DOHH2 (cell line): ENCODE results near the gene C1orf159.
"Not testable (repeated sequence)": the region's sequence is repeated elsewhere in the genome, so short reads cannot be mapped to it uniquely, and the experiment has no call there.

Source experiments
- H3F3A ChIP-seq: fragments of 200-600 bp; sonication (generic), shearing (Covaris generic); 2 replicates; pipeline ENCODE4 v1.6.0; 2016; ENCODE audit warnings: antibody characterized with exemption, mild to moderate bottlenecking; ENCODE audit not compliant: control insufficient read depth, insufficient read depth
- H3K27ac ChIP-seq: fragments of 200-600 bp; sonication (generic); 2 replicates; pipeline ENCODE4 v1.5.1; 2014; ENCODE audit warnings: low read depth, mild to moderate bottlenecking, low read length, moderate library complexity
- H3K27me3 ChIP-seq: fragments of 200-600 bp; sonication (generic); 2 replicates; pipeline ENCODE4 v1.6.1; 2014; ENCODE audit warnings: mild to moderate bottlenecking, low read length, mixed read lengths; ENCODE audit not compliant: control insufficient read depth
- H3K36me3 ChIP-seq: fragments of 200-600 bp; sonication (generic); 2 replicates; pipeline ENCODE4 v1.6.1; 2014; ENCODE audit warnings: mild to moderate bottlenecking, low read length, moderate library complexity, mixed read lengths; ENCODE audit not compliant: control insufficient read depth
- H3K4me1 ChIP-seq: fragments of 200-600 bp; sonication (generic); 2 replicates; pipeline ENCODE4 v1.6.1; 2014; ENCODE audit warnings: mild to moderate bottlenecking, low read length, mixed read lengths; ENCODE audit not compliant: control insufficient read depth
- H3K4me2 ChIP-seq: fragments of 200-600 bp; sonication (generic); 2 replicates; pipeline ENCODE4 v1.6.0; 2014; ENCODE audit warnings: mild to moderate bottlenecking, low read length, moderate library complexity
- H3K4me3 ChIP-seq: fragments of 200-600 bp; sonication (generic); 2 replicates; pipeline ENCODE4 v1.5.1; 2014; ENCODE audit warnings: mild to moderate bottlenecking, low read length, mixed read lengths
- H3K79me2 ChIP-seq: fragments of 200-600 bp; sonication (generic); 2 replicates; pipeline ENCODE4 v1.6.1; 2014; ENCODE audit warnings: mild to moderate bottlenecking, low read length, mixed read lengths; ENCODE audit not compliant: control insufficient read depth
- H3K9me2 ChIP-seq: fragments of 200-600 bp; sonication (generic); replicated peaks from 2 replicates; pipeline ENCODE4 v1.6.1; 2014; ENCODE audit warnings: mild to moderate bottlenecking, low read length, mixed read lengths; ENCODE audit not compliant: control insufficient read depth
- H3K9me3 ChIP-seq: fragments of 200-600 bp; sonication (generic); 2 replicates; pipeline ENCODE4 v1.6.1; 2014; ENCODE audit warnings: antibody characterized with exemption, low read length, mixed read lengths; ENCODE audit not compliant: control insufficient read depth, insufficient read depth
- H4K20me1 ChIP-seq: fragments of 200-600 bp; sonication (generic); 2 replicates; pipeline ENCODE4 v1.6.0; 2014; ENCODE audit warnings: low read depth, mild to moderate bottlenecking, antibody characterized with exemption, low read length, moderate library complexity; ENCODE audit not compliant: control insufficient read depth, insufficient read depth
- CTCF ChIP-seq: fragments of 200-600 bp; sonication (generic); IDR thresholded peaks from one replicate; pipeline ENCODE4 v1.5.1; 2014; ENCODE audit warnings: antibody characterized with exemption, mild to moderate bottlenecking, low read depth, low read length; ENCODE audit not compliant: poor library complexity, severe bottlenecking
- EZH2phosphoT487 ChIP-seq: fragments of 200-600 bp; sonication (generic); IDR thresholded peaks from 2 replicates; pipeline ENCODE4 v1.6.1; 2017; ENCODE audit warnings: borderline replicate concordance, mild to moderate bottlenecking, antibody characterized with exemption, low read length, moderate library complexity, mixed read lengths

The C1orf159 gene

GRCh38 chr1:1109743-1110142 is 6.1 kb downstream of the C1orf159 start:
- peaks cover 8% of the 10 kb centered on the region; the same call in 1 of the 2 replicates for H3K9me3 ChIP-seq
- H3K4me2 ChIP-seq, result no peak overlapping the region
- peaks cover 67% of the 10 kb centered on the region for H3K79me2 ChIP-seq
- no peaks in the 10 kb centered on the region for H3K27me3 ChIP-seq
- H4K20me1 ChIP-seq, result no peaks in the 10 kb centered on the region
- no peaks in the 10 kb centered on the region for H3K9me2 ChIP-seq
- no peaks in the 10 kb centered on the region for H3F3A ChIP-seq
- H3K4me1 ChIP-seq, result no peaks in the 10 kb centered on the region
- H3K4me3 ChIP-seq, result no peak overlapping the region
- H3K36me3 ChIP-seq, result peaks cover 14% of the 10 kb centered on the region
- TF ChIP-seq CTCF (no peak), EZH2phosphoT487 (no peak)
- H3K27ac ChIP-seq, result no peak overlapping the region

- Histone ChIP-seq H3K27ac (no peak overlapping the region), H3K27me3 (no peaks in the 10 kb centered on the region), H3F3A (no peaks in the 10 kb centered on the region), H4K20me1 (no peaks in the 10 kb centered on the region), H3K9me3 (peaks cover 3% of the 10 kb centered on the region; the same call in 1 of the 2 replicates), H3K4me2 (no peak overlapping the region), H3K9me2 (no peaks in the 10 kb centered on the region), H3K36me3 (peaks cover 2% of the 10 kb centered on the region; the same call in 1 of the 2 replicates), H3K79me2 (peaks cover 47% of the 10 kb centered on the region), H3K4me1 (peaks cover 4% of the 10 kb centered on the region; the same call in 1 of the 2 replicates), H3K4me3 (no peak overlapping the region)
- TF ChIP-seq EZH2phosphoT487, result no peak
- no peak for TF ChIP-seq CTCF
These were observed 9.2 kb downstream of the C1orf159 start for GRCh38 chr1:1106510-1107221.

GRCh38 chr1:1104152-1104551 is 11.7 kb downstream of the C1orf159 start:
- H3K36me3 ChIP-seq, H4K20me1 ChIP-seq, H3K27ac ChIP-seq, H3K4me2 ChIP-seq, H3K27me3 ChIP-seq, H3K4me1 ChIP-seq, H3K4me3 ChIP-seq, H3K9me2 ChIP-seq, H3F3A ChIP-seq: not testable (repeated sequence)
- Histone ChIP-seq H3K79me2 (peaks cover 25% of the 10 kb centered on the region), H3K9me3 (peaks cover 14% of the 10 kb centered on the region)

GRCh38 chr1:1101503-1101902 is 14.4 kb downstream of the C1orf159 start:
- TF ChIP-seq EZH2phosphoT487, result no peak
- TF ChIP-seq CTCF, result no peak
- H3K4me3 ChIP-seq, result no peak overlapping the region
- H3K79me2 ChIP-seq, result peaks cover 7% of the 10 kb centered on the region
- H3K27ac ChIP-seq, result no peak overlapping the region
- H3F3A ChIP-seq, result peaks cover 2% of the 10 kb centered on the region; the same call in 1 of the 2 replicates
- no peaks in the 10 kb centered on the region for H3K9me2 ChIP-seq
- H3K4me1 ChIP-seq, result peaks cover 12% of the 10 kb centered on the region
- H3K9me3 ChIP-seq, result peaks cover 11% of the 10 kb centered on the region
- H3K27me3 ChIP-seq, result no peaks in the 10 kb centered on the region
- no peaks in the 10 kb centered on the region for H3K36me3 ChIP-seq
- H3K4me2 ChIP-seq, result no peak overlapping the region
- no peaks in the 10 kb centered on the region for H4K20me1 ChIP-seq
